DND-41 (cell line): ENCODE measurements around the gene FRS2.

Source experiments
- ATAC-seq: fragments of 200-7000 bp; cut with Tn5 transposase; 3 replicates; pipeline ENCODE4 v1.9.1; 2021; ENCODE audit warnings: low read depth; ENCODE audit not compliant: insufficient read depth
- DNase-seq: peaks from one replicate; pipeline ENCODE4 v3.0.0-alpha.2; 2020
- H2AFZ ChIP-seq: 2 replicates; pipeline ENCODE4 v1.6.0; 2012; ENCODE audit warnings: low read depth, low read length
- H3K27ac ChIP-seq: 2 replicates; pipeline ENCODE4 v1.5.1; 2012; ENCODE audit warnings: low read length, inconsistent platforms
- H3K27me3 ChIP-seq: fragments of 200-600 bp; sonication (generic); 2 replicates; pipeline ENCODE4 v1.6.0; 2012; ENCODE audit warnings: low read length, mild to moderate bottlenecking, inconsistent platforms; ENCODE audit not compliant: insufficient read depth, poor library complexity
- H3K36me3 ChIP-seq: 2 replicates; pipeline ENCODE4 v1.5.1; 2012; ENCODE audit warnings: low read length, inconsistent platforms; ENCODE audit not compliant: insufficient read depth
- H3K4me1 ChIP-seq: 2 replicates; pipeline ENCODE4 v1.5.1; 2012; ENCODE audit warnings: mild to moderate bottlenecking, low read length; ENCODE audit not compliant: insufficient read depth
- H3K4me2 ChIP-seq: 2 replicates; pipeline ENCODE4 v1.6.0; 2012; ENCODE audit warnings: mild to moderate bottlenecking, moderate library complexity, low read length, inconsistent platforms; ENCODE audit not compliant: insufficient read depth
- H3K4me3 ChIP-seq, 2 experiments: fragments of 200-600 bp in 1 of 2; shearing (Covaris generic) in 1 of 2; 2 replicates each; pipeline ENCODE4 v1.5.1; 2012 to 2016; ENCODE audit warnings: inconsistent platforms in 2 of 2, low read length in 2 of 2, mild to moderate bottlenecking in 2 of 2, low read depth in 1 of 2, moderate library complexity in 1 of 2
- H3K79me2 ChIP-seq: 2 replicates; pipeline ENCODE4 v1.6.0; 2012; ENCODE audit warnings: low read length, inconsistent platforms; ENCODE audit not compliant: insufficient read depth
- H3K9ac ChIP-seq: 2 replicates; pipeline ENCODE4 v1.6.0; 2012; ENCODE audit warnings: low read depth, mild to moderate bottlenecking, inconsistent platforms, low read length, moderate library complexity
- H3K9me3 ChIP-seq: 2 replicates; pipeline ENCODE4 v1.5.1; 2012; ENCODE audit warnings: low read length, moderate library complexity, mild to moderate bottlenecking, inconsistent platforms; ENCODE audit not compliant: insufficient read depth, severe bottlenecking
- H4K20me1 ChIP-seq: 2 replicates; pipeline ENCODE4 v1.6.0; 2012; ENCODE audit warnings: low read length; ENCODE audit not compliant: insufficient read depth
- EZH2 ChIP-seq: IDR thresholded peaks from 3 replicates; pipeline ENCODE4 v1.6.1; 2012; ENCODE audit warnings: borderline replicate concordance, low read depth, mild to moderate bottlenecking, moderate library complexity, low read length, inconsistent platforms; ENCODE audit not compliant: severe bottlenecking
- TF ChIP-seq, protein P1 (sequence below): IDR thresholded peaks from 2 replicates; pipeline ENCODE4 v1.5.1; 2012; ENCODE audit warnings: borderline replicate concordance, low read length, moderate library complexity, mild to moderate bottlenecking; ENCODE audit not compliant: poor library complexity, severe bottlenecking; ENCODE audit errors: extremely low read depth

The FRS2 gene

GRCh38 chr12:69621551-69621950 is 151.4 kb downstream of the FRS2 start:
- TF ChIP-seq EZH2: no peak
- TF ChIP-seq, protein P1, sequence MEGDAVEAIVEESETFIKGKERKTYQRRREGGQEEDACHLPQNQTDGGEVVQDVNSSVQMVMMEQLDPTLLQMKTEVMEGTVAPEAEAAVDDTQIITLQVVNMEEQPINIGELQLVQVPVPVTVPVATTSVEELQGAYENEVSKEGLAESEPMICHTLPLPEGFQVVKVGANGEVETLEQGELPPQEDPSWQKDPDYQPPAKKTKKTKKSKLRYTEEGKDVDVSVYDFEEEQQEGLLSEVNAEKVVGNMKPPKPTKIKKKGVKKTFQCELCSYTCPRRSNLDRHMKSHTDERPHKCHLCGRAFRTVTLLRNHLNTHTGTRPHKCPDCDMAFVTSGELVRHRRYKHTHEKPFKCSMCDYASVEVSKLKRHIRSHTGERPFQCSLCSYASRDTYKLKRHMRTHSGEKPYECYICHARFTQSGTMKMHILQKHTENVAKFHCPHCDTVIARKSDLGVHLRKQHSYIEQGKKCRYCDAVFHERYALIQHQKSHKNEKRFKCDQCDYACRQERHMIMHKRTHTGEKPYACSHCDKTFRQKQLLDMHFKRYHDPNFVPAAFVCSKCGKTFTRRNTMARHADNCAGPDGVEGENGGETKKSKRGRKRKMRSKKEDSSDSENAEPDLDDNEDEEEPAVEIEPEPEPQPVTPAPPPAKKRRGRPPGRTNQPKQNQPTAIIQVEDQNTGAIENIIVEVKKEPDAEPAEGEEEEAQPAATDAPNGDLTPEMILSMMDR: no peak
- H3K79me2 ChIP-seq: no peaks in the 10 kb centered on the region
- H3K4me2 ChIP-seq: no peak overlapping the region
- H3K27me3 ChIP-seq: no peaks in the 10 kb centered on the region
- DNase-seq (no peak), ATAC-seq (no peak)
- H4K20me1 ChIP-seq: no peaks in the 10 kb centered on the region
- H2AFZ ChIP-seq: no peak overlapping the region
- H3K9ac ChIP-seq: no peak overlapping the region
- H3K4me1 ChIP-seq: no peaks in the 10 kb centered on the region
- no peaks in the 10 kb centered on the region for H3K36me3 ChIP-seq
- no peak overlapping the region for H3K27ac ChIP-seq
- H3K9me3 ChIP-seq: no peaks in the 10 kb centered on the region
- H3K4me3 ChIP-seq: no peak overlapping the region

DNA sequence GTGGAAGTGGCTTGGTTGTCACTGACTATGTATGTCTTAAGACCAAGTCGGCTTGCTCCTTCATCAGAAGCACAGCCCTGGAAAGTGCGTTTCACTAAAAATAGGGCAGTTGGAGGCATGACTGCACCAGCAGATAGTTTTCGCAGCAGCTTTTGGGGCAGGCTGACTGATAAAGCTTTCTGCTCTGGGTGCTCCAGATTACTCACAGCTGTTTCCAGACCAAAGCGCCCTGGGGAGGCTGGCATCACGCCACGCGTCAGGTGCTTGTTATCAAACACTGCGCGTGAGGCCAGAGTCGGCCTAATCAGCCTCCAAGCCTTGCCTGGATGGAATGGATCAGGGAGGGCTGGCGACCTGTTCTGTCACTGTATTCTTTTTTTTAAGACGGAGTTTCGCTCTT is 153.8 kb downstream of the FRS2 start:
- Histone ChIP-seq H3K9me3 (no peaks in the 10 kb centered on the region), H3K4me3 (no peak overlapping the region), H4K20me1 (no peaks in the 10 kb centered on the region), H3K4me1 (no peaks in the 10 kb centered on the region), H3K27ac (no peak overlapping the region), H3K9ac (no peak overlapping the region), H2AFZ (no peak overlapping the region), H3K27me3 (no peaks in the 10 kb centered on the region), H3K4me2 (no peak overlapping the region), H3K79me2 (no peaks in the 10 kb centered on the region), H3K36me3 (no peaks in the 10 kb centered on the region)
- TF ChIP-seq EZH2: no peak
- no peak for DNase-seq
- ATAC-seq: no peak

DNA sequence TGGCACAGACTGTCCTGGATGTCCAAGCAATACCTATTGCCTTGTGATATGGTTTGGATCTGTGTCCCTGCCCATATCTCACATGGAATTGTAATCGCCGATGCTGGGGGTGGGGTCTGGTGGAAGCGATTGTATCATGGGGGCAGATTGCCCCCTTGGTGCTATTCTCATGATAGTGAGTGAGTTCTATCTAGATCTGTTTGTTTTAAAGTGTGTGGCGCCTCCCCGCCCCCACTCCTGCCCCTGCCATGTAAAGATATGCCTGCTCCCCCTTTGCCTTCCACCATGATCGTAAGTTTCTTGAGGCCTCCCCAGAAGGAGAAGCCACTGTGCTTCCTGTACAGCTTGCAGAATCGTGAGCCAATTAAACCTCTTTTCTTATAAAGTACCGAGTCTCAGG is 157.3 kb downstream of the FRS2 start:
- no peaks in the 10 kb centered on the region for H4K20me1 ChIP-seq
- no peak overlapping the region for H3K4me2 ChIP-seq
- DNase-seq (no peak), ATAC-seq (no peak)
- H3K79me2 ChIP-seq: no peaks in the 10 kb centered on the region
- no peak overlapping the region for H3K4me3 ChIP-seq
- no peaks in the 10 kb centered on the region for H3K27me3 ChIP-seq
- H3K27ac ChIP-seq: no peak overlapping the region
- no peaks in the 10 kb centered on the region for H3K4me1 ChIP-seq
- TF ChIP-seq EZH2: no peak
- TF ChIP-seq, protein P1: no peak
- no peak overlapping the region for H2AFZ ChIP-seq
- no peak overlapping the region for H3K9ac ChIP-seq
- no peaks in the 10 kb centered on the region for H3K36me3 ChIP-seq
- no peaks in the 10 kb centered on the region for H3K9me3 ChIP-seq
